HepG2 (cell line): ENCODE measurements around the gene PRSS21. TPM values are rescaled to one million over a fixed set of nuclear protein-coding genes. Genes with fewer than 3 reads are reported as not detected.

ENCODE experiments used
- AKNA ChIP-seq: sonication (generic); formaldehyde crosslinking; IDR thresholded peaks from 2 replicates; pipeline ENCODE4 v1.4.0; 2020; ENCODE audit warnings: missing genetic modification reagents, borderline replicate concordance
- SAP130 ChIP-seq: IDR thresholded peaks from 2 replicates; pipeline ENCODE4 v1.6.1; 2016; ENCODE audit warnings: low read depth
- polyA plus RNA-seq, 8 experiments: library from polyadenylated mRNA; depleted of rRNA in 3 of 8; stranded (reverse) in 7 of 8; unstranded in 1 of 8; fragments of >200 nt; fragmentation: Illumina TruSeq in 4 of 8; extraction: Trizol in 4 of 8; gene quantifications; 2 replicates each; pipeline versions ENCODE4 v1.2.1 to v1.2.3, GENCODE V29; 2011 to 2016; ENCODE audit warnings: low read depth in 4 of 8, missing spikeins in 1 of 8, mixed read lengths in 1 of 8; ENCODE audit not compliant: insufficient read depth in 1 of 8
- small RNA-seq, 3 experiments: library from RNA; depleted of rRNA; stranded (forward); fragments of <200 nt; gene quantifications; one replicate each; pipeline ENCODE3, GENCODE V24; 2012; ENCODE audit warnings: low read depth in 2 of 3, low replicate concordance in 1 of 3; ENCODE audit not compliant: insufficient read length in 3 of 3, insufficient read depth in 2 of 3
- total RNA-seq, 5 experiments: library from RNA; depleted of rRNA; stranded (reverse); fragments of >200 nt; fragmentation: Illumina TruSeq; extraction: Trizol; gene quantifications; 2 replicates each; pipeline ENCODE4 v1.2.3, GENCODE V29; 2016; ENCODE audit warnings: low read depth in 1 of 5
- TF ChIP-seq, protein P1 (sequence below): sonication (generic); formaldehyde crosslinking; IDR thresholded peaks from 2 replicates; pipeline ENCODE4 v1.4.0; 2020; ENCODE audit warnings: mild to moderate bottlenecking, missing genetic modification reagents
- TF ChIP-seq, protein P2 (sequence below): sonication (generic); formaldehyde crosslinking; IDR thresholded peaks from 2 replicates; pipeline ENCODE4 v1.5.0; 2020; ENCODE audit warnings: missing genetic modification reagents, mild to moderate bottlenecking, borderline replicate concordance

PRSS21 gene
- total and polyA plus RNA-seq, 2 of the 13 experiments (the other 11 are each of a cell fraction or from before 2014, with no cell fraction given), result not detected

DNA sequence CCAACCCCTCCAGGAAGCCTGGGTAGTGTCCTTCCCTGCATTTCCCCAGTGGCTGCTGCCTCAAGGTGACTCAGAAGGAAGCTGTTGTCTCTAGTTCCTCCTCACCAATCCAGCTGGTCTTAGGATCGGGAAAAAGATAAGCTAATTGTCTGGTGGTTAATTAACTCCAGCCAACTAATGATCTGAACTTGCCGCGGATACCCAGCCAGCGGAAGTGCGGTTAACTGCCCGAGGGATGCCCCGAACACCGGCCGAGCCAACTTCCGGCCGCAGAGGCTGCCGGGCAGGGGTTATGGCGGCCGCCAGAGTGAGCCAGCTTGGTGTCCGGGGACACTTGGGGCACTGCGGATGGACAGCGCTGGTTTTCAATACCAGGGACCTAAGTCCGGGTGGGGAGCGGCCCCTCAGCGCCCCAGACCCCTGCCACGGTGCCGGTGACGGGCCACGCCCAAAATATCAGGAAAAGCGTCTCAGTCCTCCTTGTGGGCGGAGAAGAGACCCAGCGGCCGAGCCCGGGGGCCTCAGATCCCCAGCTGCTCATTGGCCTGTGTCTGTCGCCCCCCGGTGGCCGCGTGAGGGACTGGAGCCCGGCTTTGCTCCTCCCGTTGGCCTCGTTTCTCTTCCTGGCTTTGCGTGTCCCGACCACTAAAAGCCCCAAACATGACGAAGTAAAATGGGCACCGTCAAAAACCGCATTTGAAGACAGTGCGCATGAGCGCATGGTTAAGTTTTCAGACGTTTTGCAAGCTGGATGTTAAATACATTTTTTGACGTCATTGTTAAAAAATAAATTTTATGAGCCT is 51.2 kb downstream of the PRSS21 start (continued):
- TF ChIP-seq, protein P1, sequence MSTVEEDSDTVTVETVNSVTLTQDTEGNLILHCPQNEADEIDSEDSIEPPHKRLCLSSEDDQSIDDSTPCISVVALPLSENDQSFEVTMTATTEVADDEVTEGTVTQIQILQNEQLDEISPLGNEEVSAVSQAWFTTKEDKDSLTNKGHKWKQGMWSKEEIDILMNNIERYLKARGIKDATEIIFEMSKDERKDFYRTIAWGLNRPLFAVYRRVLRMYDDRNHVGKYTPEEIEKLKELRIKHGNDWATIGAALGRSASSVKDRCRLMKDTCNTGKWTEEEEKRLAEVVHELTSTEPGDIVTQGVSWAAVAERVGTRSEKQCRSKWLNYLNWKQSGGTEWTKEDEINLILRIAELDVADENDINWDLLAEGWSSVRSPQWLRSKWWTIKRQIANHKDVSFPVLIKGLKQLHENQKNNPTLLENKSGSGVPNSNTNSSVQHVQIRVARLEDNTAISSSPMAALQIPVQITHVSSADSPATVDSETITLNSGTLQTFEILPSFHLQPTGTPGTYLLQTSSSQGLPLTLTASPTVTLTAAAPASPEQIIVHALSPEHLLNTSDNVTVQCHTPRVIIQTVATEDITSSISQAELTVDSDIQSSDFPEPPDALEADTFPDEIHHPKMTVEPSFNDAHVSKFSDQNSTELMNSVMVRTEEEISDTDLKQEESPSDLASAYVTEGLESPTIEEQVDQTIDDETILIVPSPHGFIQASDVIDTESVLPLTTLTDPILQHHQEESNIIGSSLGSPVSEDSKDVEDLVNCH (CRISPR knock-in tag), result no peak
- TF ChIP-seq AKNA (CRISPR knock-in tag) (no peak), SAP130 (CRISPR knock-in tag) (peak; percentile 77)
- TF ChIP-seq, protein P2, sequence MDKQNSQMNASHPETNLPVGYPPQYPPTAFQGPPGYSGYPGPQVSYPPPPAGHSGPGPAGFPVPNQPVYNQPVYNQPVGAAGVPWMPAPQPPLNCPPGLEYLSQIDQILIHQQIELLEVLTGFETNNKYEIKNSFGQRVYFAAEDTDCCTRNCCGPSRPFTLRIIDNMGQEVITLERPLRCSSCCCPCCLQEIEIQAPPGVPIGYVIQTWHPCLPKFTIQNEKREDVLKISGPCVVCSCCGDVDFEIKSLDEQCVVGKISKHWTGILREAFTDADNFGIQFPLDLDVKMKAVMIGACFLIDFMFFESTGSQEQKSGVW, result no peak

Small RNAs within 50 kb of the gene (small RNA-seq; reads per million reads assigned to genes)
- 0 reads per million in 3 experiments for gene SNORA3C

Other genes starting within 250 kb of the PRSS21 start
- 29.8 and 31.0 TPM in 2 replicates for gene KCTD5, start 134.7 kb upstream of the PRSS21 start, total RNA-seq (2016; rRNA removed; fragmentation: Illumina TruSeq; extraction: Trizol)
- gene KCTD5, start 134.7 kb upstream of the PRSS21 start, polyA plus RNA-seq (2011; rRNA removed), result 25.4 and 30.1 TPM in 2 replicates
- 0.20 TPM in 1 of 2 replicates, not detected in the other for gene PRSS27, start 97.0 kb upstream of the PRSS21 start, total RNA-seq (2016; rRNA removed; fragmentation: Illumina TruSeq; extraction: Trizol)
- 0.73 and 1.2 TPM in 2 replicates for gene PRSS27, start 97.0 kb upstream of the PRSS21 start, polyA plus RNA-seq (2011; rRNA removed)
- gene SRRM2, start 64.6 kb upstream of the PRSS21 start, total RNA-seq (2016; rRNA removed; fragmentation: Illumina TruSeq; extraction: Trizol), result 50.4 and 80.6 TPM in 2 replicates
- gene SRRM2, start 64.6 kb upstream of the PRSS21 start, polyA plus RNA-seq (2011; rRNA removed), result 112 and 125 TPM in 2 replicates
- gene ELOB, start 40.0 kb upstream of the PRSS21 start, total RNA-seq (2016; rRNA removed; fragmentation: Illumina TruSeq; extraction: Trizol), result 208 and 253 TPM in 2 replicates
- gene ELOB, start 40.0 kb upstream of the PRSS21 start, polyA plus RNA-seq (2011; rRNA removed), result 225 and 236 TPM in 2 replicates
- gene PRSS33, start 29.7 kb upstream of the PRSS21 start, total RNA-seq (2016; rRNA removed; fragmentation: Illumina TruSeq; extraction: Trizol), result not detected in 2 replicates
- gene PRSS33, start 29.7 kb upstream of the PRSS21 start, polyA plus RNA-seq (2011; rRNA removed), result not detected in 2 replicates
- not detected in 2 replicates for gene PRSS41, start 18.8 kb upstream of the PRSS21 start, total RNA-seq (2016; rRNA removed; fragmentation: Illumina TruSeq; extraction: Trizol)
- not detected in 2 replicates for gene PRSS41, start 18.8 kb upstream of the PRSS21 start, polyA plus RNA-seq (2011; rRNA removed)
- 1.5 and 1.8 TPM in 2 replicates for gene ZG16B, start 13.1 kb downstream of the PRSS21 start, total RNA-seq (2016; rRNA removed; fragmentation: Illumina TruSeq; extraction: Trizol)
- gene ZG16B, start 13.1 kb downstream of the PRSS21 start, polyA plus RNA-seq (2011; rRNA removed), result 11.3 and 14.3 TPM in 2 replicates
- gene PRSS22, start 40.9 kb downstream of the PRSS21 start, total RNA-seq (2016; rRNA removed; fragmentation: Illumina TruSeq; extraction: Trizol), result 0.24 TPM in 1 of 2 replicates, not detected in the other
- 0.24 and 0.32 TPM in 2 replicates for gene PRSS22, start 40.9 kb downstream of the PRSS21 start, polyA plus RNA-seq (2011; rRNA removed)
- 19.8 and 20.2 TPM in 2 replicates for gene FLYWCH2, start 66.0 kb downstream of the PRSS21 start, total RNA-seq (2016; rRNA removed; fragmentation: Illumina TruSeq; extraction: Trizol)
- gene FLYWCH2, start 66.0 kb downstream of the PRSS21 start, polyA plus RNA-seq (2011; rRNA removed), result 16.9 and 17.3 TPM in 2 replicates
- 9.9 and 12.4 TPM in 2 replicates for gene FLYWCH1, start 94.7 kb downstream of the PRSS21 start, total RNA-seq (2016; rRNA removed; fragmentation: Illumina TruSeq; extraction: Trizol)
- 7.3 and 11.3 TPM in 2 replicates for gene FLYWCH1, start 94.7 kb downstream of the PRSS21 start, polyA plus RNA-seq (2011; rRNA removed)
- 0.51 and 1.2 TPM in 2 replicates for gene KREMEN2, start 147.0 kb downstream of the PRSS21 start, total RNA-seq (2016; rRNA removed; fragmentation: Illumina TruSeq; extraction: Trizol)
- 0.48 and 1.0 TPM in 2 replicates for gene KREMEN2, start 147.0 kb downstream of the PRSS21 start, polyA plus RNA-seq (2011; rRNA removed)
- 15.6 and 24.8 TPM in 2 replicates for gene PAQR4, start 152.1 kb downstream of the PRSS21 start, total RNA-seq (2016; rRNA removed; fragmentation: Illumina TruSeq; extraction: Trizol)
- gene PAQR4, start 152.1 kb downstream of the PRSS21 start, polyA plus RNA-seq (2011; rRNA removed), result 15.9 and 17.4 TPM in 2 replicates
- 8.4 and 27.8 TPM in 2 replicates for gene PKMYT1, start 163.2 kb downstream of the PRSS21 start, total RNA-seq (2016; rRNA removed; fragmentation: Illumina TruSeq; extraction: Trizol)
- gene PKMYT1, start 163.2 kb downstream of the PRSS21 start, polyA plus RNA-seq (2011; rRNA removed), result 6.6 and 7.0 TPM in 2 replicates
- gene CLDN9, start 195.7 kb downstream of the PRSS21 start, total RNA-seq (2016; rRNA removed; fragmentation: Illumina TruSeq; extraction: Trizol), result 0.08 and 0.15 TPM in 2 replicates
- 0.26 and 0.48 TPM in 2 replicates for gene CLDN9, start 195.7 kb downstream of the PRSS21 start, polyA plus RNA-seq (2011; rRNA removed)
- gene CLDN6, start 200.9 kb downstream of the PRSS21 start, total RNA-seq (2016; rRNA removed; fragmentation: Illumina TruSeq; extraction: Trizol), result 2.7 and 7.6 TPM in 2 replicates
- 5.9 and 10.1 TPM in 2 replicates for gene CLDN6, start 200.9 kb downstream of the PRSS21 start, polyA plus RNA-seq (2011; rRNA removed)
- 36.5 and 66.0 TPM in 2 replicates for gene TNFRSF12A, start 203.1 kb downstream of the PRSS21 start, total RNA-seq (2016; rRNA removed; fragmentation: Illumina TruSeq; extraction: Trizol)
- 61.9 and 118 TPM in 2 replicates for gene TNFRSF12A, start 203.1 kb downstream of the PRSS21 start, polyA plus RNA-seq (2011; rRNA removed)
- gene HCFC1R1, start 206.7 kb downstream of the PRSS21 start, total RNA-seq (2016; rRNA removed; fragmentation: Illumina TruSeq; extraction: Trizol), result 8.3 and 16.1 TPM in 2 replicates
- gene HCFC1R1, start 206.7 kb downstream of the PRSS21 start, polyA plus RNA-seq (2011; rRNA removed), result 13.8 and 18.3 TPM in 2 replicates
- 37.0 TPM in 2 replicates for gene THOC6, start 206.8 kb downstream of the PRSS21 start, total RNA-seq (2016; rRNA removed; fragmentation: Illumina TruSeq; extraction: Trizol)
- 32.1 and 33.5 TPM in 2 replicates for gene THOC6, start 206.8 kb downstream of the PRSS21 start, polyA plus RNA-seq (2011; rRNA removed)
- gene BICDL2, start 219.7 kb downstream of the PRSS21 start, total RNA-seq (2016; rRNA removed; fragmentation: Illumina TruSeq; extraction: Trizol), result not detected in 2 replicates
- 0.12 and 0.18 TPM in 2 replicates for gene BICDL2, start 219.7 kb downstream of the PRSS21 start, polyA plus RNA-seq (2011; rRNA removed)
- gene MMP25, start 229.3 kb downstream of the PRSS21 start, total RNA-seq (2016; rRNA removed; fragmentation: Illumina TruSeq; extraction: Trizol), result 0.04 TPM in 1 of 2 replicates, not detected in the other
- gene MMP25, start 229.3 kb downstream of the PRSS21 start, polyA plus RNA-seq (2011; rRNA removed), result 0.07 and 0.08 TPM in 2 replicates
- 115 and 127 TPM in 2 replicates for gene IL32, start 248.4 kb downstream of the PRSS21 start, total RNA-seq (2016; rRNA removed; fragmentation: Illumina TruSeq; extraction: Trizol)
- 165 and 258 TPM in 2 replicates for gene IL32, start 248.4 kb downstream of the PRSS21 start, polyA plus RNA-seq (2011; rRNA removed)